MM.1S (cell line): ENCODE data around the gene IL12B.

ENCODE experiments used
- DNase-seq: peaks from one replicate; pipeline ENCODE4 v3.0.0-alpha.2; 2015
- H2AFZ ChIP-seq: fragments of 300-600 bp; sonication (generic); 2 replicates; pipeline ENCODE4 v1.6.0; 2016; ENCODE audit warnings: antibody characterized with exemption, low read length
- H3F3A ChIP-seq: fragments of 300-600 bp; sonication (generic); 2 replicates; pipeline ENCODE4 v1.6.1; 2016; ENCODE audit warnings: mild to moderate bottlenecking, antibody characterized with exemption, low read length, moderate library complexity, mixed read lengths; ENCODE audit not compliant: insufficient read depth
- H3K27ac ChIP-seq: fragments of 300-600 bp; sonication (generic); 2 replicates; pipeline ENCODE4 v1.5.1; 2016; ENCODE audit warnings: mild to moderate bottlenecking, low read length
- H3K27me3 ChIP-seq: fragments of 300-600 bp; sonication (generic); replicated peaks from 2 replicates; pipeline ENCODE4 v1.6.0; 2016; ENCODE audit warnings: low read length; ENCODE audit not compliant: insufficient read depth
- H3K36me3 ChIP-seq: fragments of 300-600 bp; sonication (generic); replicated peaks from 2 replicates; pipeline ENCODE4 v1.6.1; 2016; ENCODE audit warnings: mild to moderate bottlenecking, low read length, mixed read lengths; ENCODE audit not compliant: insufficient read depth
- H3K4me1 ChIP-seq: fragments of 300-600 bp; sonication (generic); 2 replicates; pipeline ENCODE4 v1.6.1; 2016; ENCODE audit warnings: low read length, mixed read lengths
- H3K4me2 ChIP-seq: fragments of 300-600 bp; sonication (generic); 2 replicates; pipeline ENCODE4 v1.6.0; 2016; ENCODE audit warnings: low read depth, low read length
- H3K4me3 ChIP-seq: fragments of 300-600 bp; sonication (generic); 2 replicates; pipeline ENCODE4 v1.5.1; 2016; ENCODE audit warnings: low read length, mixed read lengths
- H3K79me2 ChIP-seq: fragments of 300-600 bp; sonication (generic); 2 replicates; pipeline ENCODE4 v1.6.1; 2016; ENCODE audit warnings: mixed run types, low read length, mixed read lengths
- H3K9ac ChIP-seq: fragments of 300-600 bp; sonication (generic); 2 replicates; pipeline ENCODE4 v1.6.1; 2016; ENCODE audit warnings: low read length, mixed read lengths
- H3K9me2 ChIP-seq: fragments of 300-600 bp; sonication (generic); replicated peaks from 2 replicates; pipeline ENCODE4 v1.6.1; 2016; ENCODE audit warnings: mild to moderate bottlenecking, low read length, mixed read lengths; ENCODE audit not compliant: insufficient read depth
- H3K9me3 ChIP-seq: fragments of 300-600 bp; sonication (generic); replicated peaks from 2 replicates; pipeline ENCODE4 v1.6.1; 2016; ENCODE audit warnings: mild to moderate bottlenecking, low read length, mixed read lengths; ENCODE audit not compliant: insufficient read depth
- H4K20me1 ChIP-seq: fragments of 300-600 bp; sonication (generic); 2 replicates; pipeline ENCODE4 v1.6.1; 2016; ENCODE audit warnings: mild to moderate bottlenecking, low read length, moderate library complexity, mixed read lengths; ENCODE audit not compliant: insufficient read depth
- CTCF ChIP-seq: fragments of 300-600 bp; sonication (generic); IDR thresholded peaks from 2 replicates; pipeline ENCODE4 v1.5.1; 2016; ENCODE audit warnings: antibody characterized with exemption, low read length, mixed read lengths
- EZH2 ChIP-seq: fragments of 300-600 bp; sonication (generic); optimal IDR thresholded peaks from 2 replicates; pipeline ENCODE3; 2017; ENCODE audit warnings: low read depth, mild to moderate bottlenecking, antibody characterized with exemption, low read length, mixed read lengths
- EZH2phosphoT487 ChIP-seq: fragments of 300-600 bp; sonication (generic); IDR thresholded peaks from 2 replicates; pipeline ENCODE4 v1.6.1; 2018; ENCODE audit warnings: antibody characterized with exemption, low read length

The IL12B gene

GRCh38 chr5:159342840-159343239 lies 12.6 kb upstream of the IL12B start:
- Histone ChIP-seq H3K9me3 (no peaks in the 10 kb centered on the region), H3K4me2 (no peak overlapping the region), H3K36me3 (no peaks in the 10 kb centered on the region), H3F3A (peaks cover 27% of the 10 kb centered on the region), H3K9me2 (no peaks in the 10 kb centered on the region), H3K79me2 (no peaks in the 10 kb centered on the region), H3K27me3 (no peaks in the 10 kb centered on the region), H3K9ac (no peak overlapping the region), H2AFZ (no peak overlapping the region), H3K4me1 (peaks cover 70% of the 10 kb centered on the region), H4K20me1 (no peaks in the 10 kb centered on the region), H3K27ac (no peak overlapping the region), H3K4me3 (no peak overlapping the region)
- TF ChIP-seq EZH2phosphoT487 (no peak), CTCF (no peak), EZH2 (no peak)
- no peak for DNase-seq

- DNase-seq = no peak
- Histone ChIP-seq H3K9ac (no peak overlapping the region), H3K27ac (no peak overlapping the region), H3K27me3 (no peaks in the 10 kb centered on the region), H2AFZ (no peak overlapping the region), H4K20me1 (no peaks in the 10 kb centered on the region), H3K36me3 (no peaks in the 10 kb centered on the region), H3K79me2 (no peaks in the 10 kb centered on the region), H3K9me2 (no peaks in the 10 kb centered on the region), H3K4me2 (no peak overlapping the region), H3K4me3 (no peak overlapping the region), H3K4me1 (peaks cover 70% of the 10 kb centered on the region), H3F3A (peaks cover 36% of the 10 kb centered on the region), H3K9me3 (no peaks in the 10 kb centered on the region)
- TF ChIP-seq CTCF (no peak), EZH2phosphoT487 (no peak), EZH2 (no peak)
Observed at GRCh38 chr5:159341906-159342310, 11.6 kb upstream of the IL12B start.

GRCh38 chr5:159341145-159341544 lies 10.9 kb upstream of the IL12B start:
- H4K20me1 ChIP-seq = no peaks in the 10 kb centered on the region
- peaks cover 73% of the 10 kb centered on the region for H3K4me1 ChIP-seq
- H3K4me3 ChIP-seq = no peak overlapping the region
- no peak overlapping the region for H3K27ac ChIP-seq
- no peak overlapping the region for H3K4me2 ChIP-seq
- no peaks in the 10 kb centered on the region for H3K79me2 ChIP-seq
- no peaks in the 10 kb centered on the region for H3K36me3 ChIP-seq
- H3F3A ChIP-seq = peaks cover 36% of the 10 kb centered on the region
- H3K9ac ChIP-seq = no peak overlapping the region
- H3K9me2 ChIP-seq = no peaks in the 10 kb centered on the region
- no peak for TF ChIP-seq EZH2
- no peak for TF ChIP-seq CTCF
- no peak for TF ChIP-seq EZH2phosphoT487
- H3K27me3 ChIP-seq = no peaks in the 10 kb centered on the region
- no peaks in the 10 kb centered on the region for H3K9me3 ChIP-seq
- no peak overlapping the region for H2AFZ ChIP-seq
- no peak for DNase-seq
